ENCODE data around the gene RHAG.

- no peak for TF ChIP-seq CTCF (conservative IDR thresholded peaks at IDR 0.05 in 1 of 2, IDR thresholded peaks at IDR 0.05 in 1 of 2; ENCODE audit: extremely low read depth in 1 of 2, insufficient read depth in 1 of 2, low read depth in 1 of 2, low read length in 2 of 2)
- TF ChIP-seq EZH2 (IDR thresholded peaks at IDR 0.05; ENCODE audit: borderline replicate concordance, low read length) = no peak
These were observed 80.2 kb downstream of the RHAG start for GRCh38 chr6:49556429-49556837.

Measured in mammary epithelial cell (primary cell).